ENCODE measurements around the gene RALGDS.
"Not testable (repeated sequence)": the region's sequence is repeated elsewhere in the genome, so short reads cannot be mapped to it uniquely, and the experiment has no call there.

RALGDS gene

GRCh38 chr9:133072210-133072609 lies 48.8 kb downstream of the RALGDS start:
- not testable (repeated sequence) for H3K9ac ChIP-seq (ENCODE audit: low read length); H3K36me3 ChIP-seq (ENCODE audit: control insufficient read depth, low read depth, low read length); H3K27ac ChIP-seq (ENCODE audit: low read length); H3K4me1 ChIP-seq (ENCODE audit: control insufficient read depth, low read depth, low read length); H3K4me3 ChIP-seq (ENCODE audit: low read length); H3K27me3 ChIP-seq (ENCODE audit: control insufficient read depth, insufficient read depth, low read length); H3K9me3 ChIP-seq (ENCODE audit: control insufficient read depth, low read depth, low read length)

GRCh38 chr9:133071484-133072150 lies 49.4 kb downstream of the RALGDS start:
- no peaks in the 10 kb centered on the region for H3K4me1 ChIP-seq (ENCODE audit: control insufficient read depth, low read depth, low read length)
- no peak overlapping the region for H3K4me3 ChIP-seq (ENCODE audit: low read length)
- H3K9me3 ChIP-seq (ENCODE audit: control insufficient read depth, low read depth, low read length), result no peaks in the 10 kb centered on the region
- H3K9ac ChIP-seq (ENCODE audit: low read length), result no peak overlapping the region
- no peak overlapping the region for H3K27ac ChIP-seq (ENCODE audit: low read length)
- H3K36me3 ChIP-seq (ENCODE audit: control insufficient read depth, low read depth, low read length), result no peaks in the 10 kb centered on the region
- H3K27me3 ChIP-seq (ENCODE audit: control insufficient read depth, insufficient read depth, low read length), result no peaks in the 10 kb centered on the region

DNA sequence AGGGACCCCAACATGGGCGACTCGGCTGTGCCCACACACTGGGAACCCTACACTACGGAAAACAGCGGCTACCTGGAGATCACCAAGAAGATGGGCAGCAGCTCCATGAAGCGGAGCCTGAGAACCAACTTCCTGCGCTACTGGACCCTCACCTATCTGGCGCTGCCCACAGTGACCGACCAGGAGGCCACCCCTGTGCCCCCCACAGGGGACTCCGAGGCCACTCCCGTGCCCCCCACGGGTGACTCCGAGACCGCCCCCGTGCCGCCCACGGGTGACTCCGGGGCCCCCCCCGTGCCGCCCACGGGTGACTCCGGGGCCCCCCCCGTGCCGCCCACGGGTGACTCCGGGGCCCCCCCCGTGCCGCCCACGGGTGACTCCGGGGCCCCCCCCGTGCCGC lies 50.1 kb downstream of the RALGDS start:
- H3K36me3 ChIP-seq (ENCODE audit: control insufficient read depth, low read depth, low read length); H3K4me3 ChIP-seq (ENCODE audit: low read length); H3K4me1 ChIP-seq (ENCODE audit: control insufficient read depth, low read depth, low read length); H3K27me3 ChIP-seq (ENCODE audit: control insufficient read depth, insufficient read depth, low read length); H3K27ac ChIP-seq (ENCODE audit: low read length); H3K9me3 ChIP-seq (ENCODE audit: control insufficient read depth, low read depth, low read length); H3K9ac ChIP-seq (ENCODE audit: low read length): not testable (repeated sequence)

- not testable (repeated sequence) for H3K4me1 ChIP-seq (ENCODE audit: control insufficient read depth, low read depth, low read length); H3K9me3 ChIP-seq (ENCODE audit: control insufficient read depth, low read depth, low read length); H3K36me3 ChIP-seq (ENCODE audit: control insufficient read depth, low read depth, low read length); H3K27ac ChIP-seq (ENCODE audit: low read length); H3K27me3 ChIP-seq (ENCODE audit: control insufficient read depth, insufficient read depth, low read length); H3K4me3 ChIP-seq (ENCODE audit: low read length); H3K9ac ChIP-seq (ENCODE audit: low read length)
Observed at GRCh38 chr9:133070500-133070961, 50.5 kb downstream of the RALGDS start.

GRCh38 chr9:133068431-133068830 lies 52.6 kb downstream of the RALGDS start:
- H3K9ac ChIP-seq (ENCODE audit: low read length); H3K27me3 ChIP-seq (ENCODE audit: control insufficient read depth, insufficient read depth, low read length); H3K4me1 ChIP-seq (ENCODE audit: control insufficient read depth, low read depth, low read length); H3K4me3 ChIP-seq (ENCODE audit: low read length); H3K36me3 ChIP-seq (ENCODE audit: control insufficient read depth, low read depth, low read length); H3K9me3 ChIP-seq (ENCODE audit: control insufficient read depth, low read depth, low read length); H3K27ac ChIP-seq (ENCODE audit: low read length): not testable (repeated sequence)

- no peaks in the 10 kb centered on the region for H3K9me3 ChIP-seq (ENCODE audit: control insufficient read depth, low read depth, low read length)
- no peak overlapping the region for H3K27ac ChIP-seq (ENCODE audit: low read length)
- no peaks in the 10 kb centered on the region for H3K27me3 ChIP-seq (ENCODE audit: control insufficient read depth, insufficient read depth, low read length)
- H3K4me3 ChIP-seq (ENCODE audit: low read length), result no peak overlapping the region
- no peaks in the 10 kb centered on the region for H3K36me3 ChIP-seq (ENCODE audit: control insufficient read depth, low read depth, low read length)
- H3K9ac ChIP-seq (ENCODE audit: low read length), result no peak overlapping the region
- no peaks in the 10 kb centered on the region for H3K4me1 ChIP-seq (ENCODE audit: control insufficient read depth, low read depth, low read length)
Observed at GRCh38 chr9:133067813-133068212, 53.2 kb downstream of the RALGDS start.

DNA sequence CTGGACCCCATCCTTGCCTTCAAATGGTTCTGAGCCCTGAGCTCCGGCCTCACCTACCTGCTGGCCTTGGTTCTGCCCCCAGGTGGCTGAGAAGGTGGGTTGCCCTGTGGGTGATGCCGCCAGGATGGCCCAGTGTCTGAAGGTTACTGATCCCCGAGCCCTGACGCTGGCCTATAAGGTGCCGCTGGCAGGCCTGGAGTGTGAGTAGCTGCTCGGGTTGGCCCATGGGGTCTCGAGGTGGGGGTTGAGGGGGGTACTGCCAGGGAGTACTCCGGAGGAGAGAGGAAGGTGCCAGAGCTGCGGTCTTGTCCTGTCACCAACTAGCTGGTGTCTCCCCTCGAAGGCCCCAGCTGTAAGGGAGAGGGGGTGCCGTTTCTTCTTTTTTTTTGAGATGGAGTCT lies 54.0 kb downstream of the RALGDS start:
- H3K9me3 ChIP-seq (ENCODE audit: control insufficient read depth, low read depth, low read length), result no peaks in the 10 kb centered on the region
- H3K36me3 ChIP-seq (ENCODE audit: control insufficient read depth, low read depth, low read length), result no peaks in the 10 kb centered on the region
- H3K27me3 ChIP-seq (ENCODE audit: control insufficient read depth, insufficient read depth, low read length), result no peaks in the 10 kb centered on the region
- no peak overlapping the region for H3K9ac ChIP-seq (ENCODE audit: low read length)
- H3K4me1 ChIP-seq (ENCODE audit: control insufficient read depth, low read depth, low read length), result no peaks in the 10 kb centered on the region
- no peak overlapping the region for H3K27ac ChIP-seq (ENCODE audit: low read length)
- H3K4me3 ChIP-seq (ENCODE audit: low read length), result no peak overlapping the region

DNA sequence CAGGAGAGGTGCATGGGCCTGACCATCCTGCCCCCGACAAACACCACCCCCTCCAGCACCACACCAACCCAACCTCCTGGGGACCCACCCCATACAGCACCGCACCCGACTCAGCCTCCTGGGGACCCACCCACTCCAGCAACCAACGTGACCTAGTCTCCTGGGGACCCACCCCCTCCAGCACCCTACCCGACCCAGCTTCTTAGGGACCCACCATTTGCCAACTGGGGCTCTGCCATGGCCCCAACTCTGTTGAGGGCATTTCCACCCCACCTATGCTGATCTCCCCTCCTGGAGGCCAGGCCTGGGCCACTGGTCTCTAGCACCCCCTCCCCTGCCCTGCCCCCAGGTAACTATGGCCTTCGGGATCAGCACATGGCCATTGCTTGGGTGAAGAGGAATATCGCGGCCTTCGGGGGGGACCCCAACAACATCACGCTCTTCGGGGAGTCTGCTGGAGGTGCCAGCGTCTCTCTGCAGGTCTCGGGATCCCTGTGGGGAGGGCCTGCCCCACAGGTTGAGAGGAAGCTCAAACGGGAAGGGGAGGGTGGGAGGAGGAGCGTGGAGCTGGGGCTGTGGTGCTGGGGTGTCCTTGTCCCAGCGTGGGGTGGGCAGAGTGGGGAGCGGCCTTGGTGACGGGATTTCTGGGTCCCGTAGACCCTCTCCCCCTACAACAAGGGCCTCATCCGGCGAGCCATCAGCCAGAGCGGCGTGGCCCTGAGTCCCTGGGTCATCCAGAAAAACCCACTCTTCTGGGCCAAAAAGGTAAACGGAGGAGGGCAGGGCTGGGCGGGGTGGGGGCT lies 54.7 kb downstream of the RALGDS start:
- no peak overlapping the region for H3K9ac ChIP-seq (ENCODE audit: low read length)
- no peaks in the 10 kb centered on the region for H3K9me3 ChIP-seq (ENCODE audit: control insufficient read depth, low read depth, low read length)
- H3K27ac ChIP-seq (ENCODE audit: low read length), result no peak overlapping the region
- H3K4me1 ChIP-seq (ENCODE audit: control insufficient read depth, low read depth, low read length), result no peaks in the 10 kb centered on the region
- no peak overlapping the region for H3K4me3 ChIP-seq (ENCODE audit: low read length)
- no peaks in the 10 kb centered on the region for H3K27me3 ChIP-seq (ENCODE audit: control insufficient read depth, insufficient read depth, low read length)
- no peaks in the 10 kb centered on the region for H3K36me3 ChIP-seq (ENCODE audit: control insufficient read depth, low read depth, low read length)

DNA sequence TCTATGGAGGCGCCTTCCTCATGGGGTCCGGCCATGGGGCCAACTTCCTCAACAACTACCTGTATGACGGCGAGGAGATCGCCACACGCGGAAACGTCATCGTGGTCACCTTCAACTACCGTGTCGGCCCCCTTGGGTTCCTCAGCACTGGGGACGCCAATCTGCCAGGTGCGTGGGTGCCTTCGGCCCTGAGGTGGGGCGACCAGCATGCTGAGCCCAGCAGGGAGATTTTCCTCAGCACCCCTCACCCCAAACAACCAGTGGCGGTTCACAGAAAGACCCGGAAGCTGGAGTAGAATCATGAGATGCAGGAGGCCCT lies 56.0 kb downstream of the RALGDS start:
- H3K4me1 ChIP-seq (ENCODE audit: control insufficient read depth, low read depth, low read length), result peaks cover 4% of the 10 kb centered on the region
- no peak overlapping the region for H3K27ac ChIP-seq (ENCODE audit: low read length)
- H3K27me3 ChIP-seq (ENCODE audit: control insufficient read depth, insufficient read depth, low read length), result no peaks in the 10 kb centered on the region
- no peaks in the 10 kb centered on the region for H3K9me3 ChIP-seq (ENCODE audit: control insufficient read depth, low read depth, low read length)
- no peak overlapping the region for H3K9ac ChIP-seq (ENCODE audit: low read length)
- H3K4me3 ChIP-seq (ENCODE audit: low read length), result no peak overlapping the region
- no peaks in the 10 kb centered on the region for H3K36me3 ChIP-seq (ENCODE audit: control insufficient read depth, low read depth, low read length)

- H3K27ac ChIP-seq (ENCODE audit: low read length), result no peak overlapping the region
- H3K36me3 ChIP-seq (ENCODE audit: control insufficient read depth, low read depth, low read length), result no peaks in the 10 kb centered on the region
- peaks cover 9% of the 10 kb centered on the region for H3K4me1 ChIP-seq (ENCODE audit: control insufficient read depth, low read depth, low read length)
Observed at GRCh38 chr9:133064241-133065069, 56.6 kb downstream of the RALGDS start.

GRCh38 chr9:133063500-133064231 lies 57.4 kb downstream of the RALGDS start:
- H3K36me3 ChIP-seq (ENCODE audit: control insufficient read depth, low read depth, low read length), result no peaks in the 10 kb centered on the region
- H3K4me1 ChIP-seq (ENCODE audit: control insufficient read depth, low read depth, low read length), result peaks cover 13% of the 10 kb centered on the region
- no peak overlapping the region for H3K9ac ChIP-seq (ENCODE audit: low read length)

More at GRCh38 chr9:133064241-133065069, 56.6 kb downstream of the RALGDS start:
- H3K9ac ChIP-seq (ENCODE audit: low read length), result no peak overlapping the region
- H3K27me3 ChIP-seq (ENCODE audit: control insufficient read depth, insufficient read depth, low read length), result no peaks in the 10 kb centered on the region
- H3K4me3 ChIP-seq (ENCODE audit: low read length), result no peak overlapping the region
- no peaks in the 10 kb centered on the region for H3K9me3 ChIP-seq (ENCODE audit: control insufficient read depth, low read depth, low read length)

More at GRCh38 chr9:133063500-133064231, 57.4 kb downstream of the RALGDS start:
- Histone ChIP-seq H3K4me3 (ENCODE audit: low read length) (no peak overlapping the region), H3K27me3 (ENCODE audit: control insufficient read depth, insufficient read depth, low read length) (no peaks in the 10 kb centered on the region), H3K27ac (ENCODE audit: low read length) (no peak overlapping the region), H3K9me3 (ENCODE audit: control insufficient read depth, low read depth, low read length) (no peaks in the 10 kb centered on the region)
